RWPE1 (cell line): ENCODE measurements around the gene DLGAP1.

Experiments
- CTCF ChIA-PET: fragments of 350-600 bp; sonication (Branson Sonifier 250); formaldehyde crosslinking; extraction: SDS; loops from one replicate; lab custom pipeline; 2021; lab: Yijun Ruan, JAX
- POLR2A ChIA-PET: fragments of 400-600 bp; formaldehyde crosslinking; extraction: SDS; loops from one replicate; lab custom pipeline; 2020; ENCODE audit warnings: antibody characterized with exemption; ENCODE audit not compliant: low non-redundant PET; lab: Yijun Ruan, JAX
- DNase-seq: peaks from one replicate; pipeline ENCODE4 v3.0.0; 2012; ENCODE audit warnings: low spot score
- H3K27ac ChIP-seq: fragments of 450-650 bp; 2 replicates; pipeline ENCODE4 v1.5.1; 2017
- CTCF ChIP-seq: fragments of 450-650 bp; conservative IDR thresholded peaks from 2 replicates; pipeline ENCODE4 v1.5.1; 2017; ENCODE audit warnings: low read depth, mild to moderate bottlenecking

The DLGAP1 gene

GRCh38 chr18:3725115-3725514 lies 730.0 kb downstream of the DLGAP1 start:
- H3K27ac ChIP-seq, result no peak overlapping the region
- TF ChIP-seq CTCF, result no peak
- ChIA-PET POLR2A (no interaction called here), CTCF (no interaction called here)
- DNase-seq, result no peak

GRCh38 chr18:3723554-3723953 lies 731.6 kb downstream of the DLGAP1 start:
- ChIA-PET POLR2A (no interaction called here), CTCF (interaction anchor here (0.6 kb wide), 1 partner anchor 528 kb away, joined by 5 read pairs; no protein-coding TSS in a partner anchor)
- no peak for DNase-seq
- no peak for TF ChIP-seq CTCF
- no peak overlapping the region for H3K27ac ChIP-seq

GRCh38 chr18:3722649-3723433 lies 732.3 kb downstream of the DLGAP1 start:
- POLR2A ChIA-PET, result no interaction called here
- CTCF ChIA-PET, result interaction anchor here (0.6 to 1.1 kb wide), 3 partner anchors 18 to 527 kb away, joined by 3 to 5 read pairs (median 5); no protein-coding TSS in a partner anchor
- no peak for TF ChIP-seq CTCF
- H3K27ac ChIP-seq, result no peak overlapping the region
- DNase-seq, result no peak

GRCh38 chr18:3721771-3722648 lies 733.1 kb downstream of the DLGAP1 start:
- DNase-seq, result no peak
- H3K27ac ChIP-seq, result no peak overlapping the region

GRCh38 chr18:3720818-3721545 lies 734.1 kb downstream of the DLGAP1 start:
- TF ChIP-seq CTCF, result no peak
- H3K27ac ChIP-seq, result no peak overlapping the region
- CTCF ChIA-PET, result interaction anchor here (0.6 to 0.7 kb wide), 3 partner anchors 157 to 1695 kb away, joined by 3 to 4 read pairs (median 3); no protein-coding TSS in a partner anchor
- POLR2A ChIA-PET, result interaction anchor here (0.6 kb wide), 1 partner anchor 177 kb away, joined by 4 read pairs; no protein-coding TSS in a partner anchor
- DNase-seq, result no peak

More at GRCh38 chr18:3721771-3722648, 733.1 kb downstream of the DLGAP1 start:
- ChIA-PET CTCF (interaction anchor here (1.1 kb wide), 1 partner anchor 18 kb away, joined by 3 read pairs; no protein-coding TSS in a partner anchor), POLR2A (no interaction called here)
- no peak for TF ChIP-seq CTCF

GRCh38 chr18:3720159-3720558 lies 734.9 kb downstream of the DLGAP1 start:
- POLR2A ChIA-PET, result no interaction called here
- DNase-seq, result no peak
- CTCF ChIA-PET, result interaction anchor here (0.7 kb wide), 1 partner anchor 156 kb away, joined by 4 read pairs; no protein-coding TSS in a partner anchor
- H3K27ac ChIP-seq, result no peak overlapping the region
- no peak for TF ChIP-seq CTCF
